Measurements from ENCODE around the gene KCNB1. TPM values are rescaled to one million over a fixed set of nuclear protein-coding genes. Genes with fewer than 3 reads are reported as not detected.
A peak's percentile ranks its signal among the peaks of the same experiment; 100 is the strongest.

KCNB1 gene
- total and polyA plus RNA-seq, 8 donors = 0.12 to 21.0 (median 2.3) TPM; not detected in 1

GRCh38 chr20:49489688-49490087 lies 7.2 kb upstream of the KCNB1 start:
- H3K9me3 ChIP-seq = no peaks in the 10 kb centered on the region
- TF ChIP-seq EP300 (IDR thresholded peaks at IDR 0.05) = no peak
- TF ChIP-seq POLR2AphosphoS5 (IDR thresholded peaks at IDR 0.05) = no peak
- TF ChIP-seq CTCF (IDR thresholded peaks at IDR 0.05) = no peak
- no peak for TF ChIP-seq POLR2A (IDR thresholded peaks at IDR 0.05)
- intact Hi-C loops (cut with DNase I; ENCODE audit: low total_unique reads) = loop anchor here (10.0 kb wide), 1 partner anchor 155 kb away; no protein-coding TSS in a partner anchor
- WGBS, 5 donors = 83 to 94% (median 88%) methylated on average over 5 of the region's 5 CpGs
- H3K4me3 ChIP-seq = no peak overlapping the region
- H3K36me3 ChIP-seq = no peaks in the 10 kb centered on the region
- H3K4me1 ChIP-seq = peaks cover 2 to 3% (median 3%) of the 10 kb centered on the region in 4 donors
- no peak for DNase-seq
- peaks cover 0 to 39% (median 24%) of the 10 kb centered on the region in 3 donors for H3K27me3 ChIP-seq
- no peak overlapping the region for H3K27ac ChIP-seq

GRCh38 chr20:49486064-49486463 lies 3.6 kb upstream of the KCNB1 start:
- Histone ChIP-seq H3K27me3 (peaks cover 0 to 72% (median 48%) of the 10 kb centered on the region in 3 donors), H3K4me1 (peaks cover 19 to 35% (median 31%) of the 10 kb centered on the region in 4 donors), H3K36me3 (no peaks in the 10 kb centered on the region), H3K27ac (no peak overlapping the region), H3K4me3 (no peak overlapping the region), H3K9me3 (no peaks in the 10 kb centered on the region)
- TF ChIP-seq POLR2A (IDR thresholded peaks at IDR 0.05) = no peak
- intact Hi-C loops (cut with DNase I; ENCODE audit: low total_unique reads) = loop anchor here (10.0 kb wide), 1 partner anchor 151 kb away; no protein-coding TSS in a partner anchor
- no peak for DNase-seq

- no peaks in the 10 kb centered on the region for H3K9me3 ChIP-seq
- WGBS, 5 donors = 35 to 84% (median 79%) methylated on average over 1 of the region's 1 CpG
- peaks cover 19 to 40% (median 32%) of the 10 kb centered on the region in 4 donors for H3K4me1 ChIP-seq
- DNase-seq = no peak
- H3K36me3 ChIP-seq = no peaks in the 10 kb centered on the region
- no peak overlapping the region for H3K4me3 ChIP-seq
- H3K27ac ChIP-seq = no peak overlapping the region
- intact Hi-C loops (cut with DNase I; ENCODE audit: low total_unique reads) = loop anchor here (10.0 kb wide), 1 partner anchor 151 kb away; no protein-coding TSS in a partner anchor
- TF ChIP-seq EP300 (IDR thresholded peaks at IDR 0.05) = no peak
- TF ChIP-seq CTCF (IDR thresholded peaks at IDR 0.05) = no peak
- no peak for TF ChIP-seq POLR2AphosphoS5 (IDR thresholded peaks at IDR 0.05)
- TF ChIP-seq POLR2A (IDR thresholded peaks at IDR 0.05) = no peak
- peaks cover 0 to 75% (median 48%) of the 10 kb centered on the region in 3 donors for H3K27me3 ChIP-seq
Measured at GRCh38 chr20:49485563-49485962, 3.1 kb upstream of the KCNB1 start.

- intact Hi-C loops (cut with DNase I; ENCODE audit: low total_unique reads) = loop anchor here (10.0 kb wide), 1 partner anchor 150 kb away; no protein-coding TSS in a partner anchor
- H3K4me3 ChIP-seq = peak overlapping the region; percentile 54 to 69 (median 56)
- H3K4me1 ChIP-seq = peaks cover 19 to 51% (median 42%) of the 10 kb centered on the region in 4 donors
- H3K36me3 ChIP-seq = no peaks in the 10 kb centered on the region
- peak overlapping the region in 1 of 5 donors; percentile 82 for H3K27ac ChIP-seq
- WGBS, 5 donors = 1 to 2% (median 1%) methylated on average over 27 to 61 of the region's 61 CpGs
- DNase-seq = peak; percentile 80 to 94
- peak in 5 of 7 experiments; percentile 55 to 67 (median 63) for TF ChIP-seq CTCF (IDR thresholded peaks at IDR 0.05)
- peak in 1 of 3 donors; percentile 34 for TF ChIP-seq POLR2AphosphoS5 (IDR thresholded peaks at IDR 0.05)
- no peak for TF ChIP-seq EP300 (IDR thresholded peaks at IDR 0.05)
- no peak for TF ChIP-seq POLR2A (IDR thresholded peaks at IDR 0.05)
- no peaks in the 10 kb centered on the region for H3K9me3 ChIP-seq
- H3K27me3 ChIP-seq = peaks cover 0 to 75% (median 37%) of the 10 kb centered on the region in 3 donors
Measured at GRCh38 chr20:49484180-49485140, 2.0 kb upstream of the KCNB1 start.

Measured in stomach (tissue), 9 donors.